ENCODE measurements around the gene CSNK1A1. TPM values are rescaled to one million over a fixed set of nuclear protein-coding genes. Genes with fewer than 3 reads are reported as not detected.

The CSNK1A1 gene
- total RNA-seq, 4 donors from 2014 or later, result 101 to 326 (median 205) TPM

- intact Hi-C loops (cut with DNase I; ENCODE audit: low total_unique reads), result no loop called here
- no peaks in the 10 kb centered on the region for H3K4me1 ChIP-seq
- no peak overlapping the region for H3K4me3 ChIP-seq
- peak overlapping the region; percentile 50 to 66 for H3K27ac ChIP-seq
- TF ChIP-seq POLR2A (IDR thresholded peaks at IDR 0.05), result no peak
- no peak for TF ChIP-seq CTCF (IDR thresholded peaks at IDR 0.05)
- no peak for DNase-seq
- H3K27me3 ChIP-seq, result no peaks in the 10 kb centered on the region
- no peaks in the 10 kb centered on the region for H3K9me3 ChIP-seq
- H3K36me3 ChIP-seq, result no peaks in the 10 kb centered on the region
These were observed 53.9 kb downstream of the CSNK1A1 start for GRCh38 chr5:149497357-149497756.

- no peaks in the 10 kb centered on the region for H3K36me3 ChIP-seq
- no peak for DNase-seq
- peak overlapping the region; percentile 50 to 66 for H3K27ac ChIP-seq
- H3K27me3 ChIP-seq, result no peaks in the 10 kb centered on the region
- H3K4me3 ChIP-seq, result no peak overlapping the region
- no peak for TF ChIP-seq POLR2A (IDR thresholded peaks at IDR 0.05)
- no peak for TF ChIP-seq CTCF (IDR thresholded peaks at IDR 0.05)
- H3K4me1 ChIP-seq, result no peaks in the 10 kb centered on the region
- intact Hi-C loops (cut with DNase I; ENCODE audit: low total_unique reads), result no loop called here
- H3K9me3 ChIP-seq, result no peaks in the 10 kb centered on the region
These were observed 54.3 kb downstream of the CSNK1A1 start for GRCh38 chr5:149496917-149497316.

GRCh38 chr5:149496166-149496565 lies 55.1 kb downstream of the CSNK1A1 start:
- Histone ChIP-seq H3K36me3 (no peaks in the 10 kb centered on the region), H3K9me3 (no peaks in the 10 kb centered on the region), H3K4me3 (no peak overlapping the region), H3K27ac (peak overlapping the region in 1 of 2 donors; percentile 66), H3K4me1 (no peaks in the 10 kb centered on the region), H3K27me3 (no peaks in the 10 kb centered on the region)
- no peak for DNase-seq
- intact Hi-C loops (cut with DNase I; ENCODE audit: low total_unique reads), result no loop called here
- TF ChIP-seq POLR2A (IDR thresholded peaks at IDR 0.05) (no peak), CTCF (IDR thresholded peaks at IDR 0.05) (no peak)

GRCh38 chr5:149495673-149496072 lies 55.6 kb downstream of the CSNK1A1 start:
- Histone ChIP-seq H3K4me1 (no peaks in the 10 kb centered on the region), H3K27ac (peak overlapping the region in 1 of 2 donors; percentile 66), H3K9me3 (no peaks in the 10 kb centered on the region), H3K27me3 (no peaks in the 10 kb centered on the region), H3K4me3 (no peak overlapping the region), H3K36me3 (no peaks in the 10 kb centered on the region)
- intact Hi-C loops (cut with DNase I; ENCODE audit: low total_unique reads), result no loop called here
- TF ChIP-seq CTCF (IDR thresholded peaks at IDR 0.05) (no peak), POLR2A (IDR thresholded peaks at IDR 0.05) (no peak)
- no peak for DNase-seq

- Histone ChIP-seq H3K27ac (no peak overlapping the region), H3K4me3 (no peak overlapping the region), H3K36me3 (no peaks in the 10 kb centered on the region), H3K9me3 (no peaks in the 10 kb centered on the region), H3K4me1 (no peaks in the 10 kb centered on the region), H3K27me3 (no peaks in the 10 kb centered on the region)
- intact Hi-C loops (cut with DNase I; ENCODE audit: low total_unique reads), result no loop called here
- TF ChIP-seq CTCF (IDR thresholded peaks at IDR 0.05) (no peak), POLR2A (IDR thresholded peaks at IDR 0.05) (no peak)
- no peak for DNase-seq
These were observed 57.9 kb downstream of the CSNK1A1 start for GRCh38 chr5:149493316-149493715.

All from uterus (tissue), 4 donors.